Cardiac fibroblast (primary cell): ENCODE results near the gene AAMP.

ENCODE experiments used
- DNase-seq, 2 donors: peaks; one replicate each; pipeline versions ENCODE4 v3.0.0 to v3.0.0-alpha.2; 2010; ENCODE audit warnings: low read depth in 2 of 2
- H3K4me3 ChIP-seq, 2 donors: replicated peaks in 1 of 2; 1 replicate in 1 of 2; 2 replicates in 1 of 2; pipeline ENCODE4 v1.5.1; 2011; ENCODE audit warnings: low read depth in 2 of 2, low read length in 2 of 2, mild to moderate bottlenecking in 2 of 2, moderate library complexity in 1 of 2
- CTCF ChIP-seq: IDR thresholded peaks from one replicate; pipeline ENCODE4 v1.5.1; 2011; ENCODE audit warnings: low read depth, mild to moderate bottlenecking, low read length, inconsistent platforms

Gene AAMP

DNA sequence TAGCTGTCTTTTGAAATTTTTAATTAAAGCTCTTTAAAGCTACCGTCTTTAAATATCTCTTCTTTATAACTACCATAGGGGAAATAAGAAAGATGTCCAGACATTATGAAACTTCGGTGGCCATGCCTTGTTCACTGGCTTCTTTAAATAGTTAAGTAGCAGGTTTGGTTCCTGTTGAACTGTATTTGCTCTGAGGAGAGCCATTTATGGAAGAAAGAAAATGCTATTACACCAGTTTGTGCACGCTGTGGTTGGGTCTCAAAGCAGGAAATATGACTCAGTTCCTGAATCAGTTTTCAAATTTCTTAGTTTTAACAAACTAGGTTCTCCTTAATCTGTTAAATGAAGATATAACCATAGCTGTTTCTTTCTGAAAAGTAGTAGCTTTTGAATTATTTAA is 40.7 kb downstream of the AAMP start:
- no peak for TF ChIP-seq CTCF
- H3K4me3 ChIP-seq: no peak overlapping the region
- DNase-seq: peak; percentile 86 to 89

DNA sequence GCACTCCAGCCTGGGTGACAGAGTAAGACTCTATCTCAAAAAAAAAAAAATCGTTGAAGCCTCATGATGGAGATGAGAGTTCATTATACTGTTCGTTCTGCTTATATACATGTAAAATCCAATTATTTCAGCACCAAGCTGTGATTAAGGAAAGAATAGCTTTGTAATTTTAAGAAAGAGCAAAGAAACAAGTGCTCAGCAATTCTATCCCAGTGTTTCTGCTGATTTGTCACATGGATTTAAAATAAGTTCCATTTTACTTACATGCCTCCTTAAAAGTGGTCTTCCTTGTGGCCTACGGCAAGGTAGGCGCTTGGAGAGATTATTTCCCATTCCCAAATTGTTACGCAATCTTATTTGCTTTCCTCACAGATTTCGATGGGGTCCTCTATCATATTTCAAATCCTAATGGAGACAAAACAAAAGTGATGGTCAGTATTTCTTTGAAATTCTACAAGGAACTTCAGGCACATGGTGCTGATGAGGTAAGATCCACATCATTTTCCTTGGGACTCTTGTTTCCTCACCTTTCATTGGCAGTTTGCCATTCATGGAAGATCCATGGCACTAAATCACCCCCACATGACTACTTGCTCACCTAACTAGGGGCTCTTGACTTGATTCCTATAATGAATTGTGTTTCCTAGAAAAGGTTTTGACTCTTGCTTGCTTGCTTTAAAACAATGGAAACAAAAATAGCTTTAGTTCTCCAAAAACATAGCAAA is 41.4 kb downstream of the AAMP start:
- H3K4me3 ChIP-seq: no peak overlapping the region
- no peak for TF ChIP-seq CTCF

DNA sequence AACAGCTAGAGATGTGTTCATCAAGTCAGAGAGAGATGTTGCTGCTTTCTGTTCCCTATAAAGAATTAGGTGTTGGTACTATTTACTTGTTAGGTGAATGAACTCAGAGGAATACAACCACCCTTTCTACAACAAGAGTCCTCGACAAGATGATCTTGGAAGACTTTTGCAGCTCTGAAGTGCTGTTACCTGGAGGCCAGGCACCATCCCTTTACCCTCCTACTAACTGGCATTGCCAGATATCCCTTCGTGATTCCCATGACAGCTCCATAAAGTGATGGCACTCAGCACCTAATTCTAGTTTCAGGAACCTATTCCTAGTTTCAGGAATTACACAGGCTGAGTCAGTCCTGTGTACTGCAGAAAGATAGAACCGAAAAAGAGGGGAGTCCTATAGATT is 43.0 kb downstream of the AAMP start:
- no peak for DNase-seq
- no peak overlapping the region for H3K4me3 ChIP-seq
- no peak for TF ChIP-seq CTCF

More for the DNA sequence above, 41.4 kb downstream of the AAMP start:
- peak in 1 of 2 donors; percentile 55 for DNase-seq

DNA sequence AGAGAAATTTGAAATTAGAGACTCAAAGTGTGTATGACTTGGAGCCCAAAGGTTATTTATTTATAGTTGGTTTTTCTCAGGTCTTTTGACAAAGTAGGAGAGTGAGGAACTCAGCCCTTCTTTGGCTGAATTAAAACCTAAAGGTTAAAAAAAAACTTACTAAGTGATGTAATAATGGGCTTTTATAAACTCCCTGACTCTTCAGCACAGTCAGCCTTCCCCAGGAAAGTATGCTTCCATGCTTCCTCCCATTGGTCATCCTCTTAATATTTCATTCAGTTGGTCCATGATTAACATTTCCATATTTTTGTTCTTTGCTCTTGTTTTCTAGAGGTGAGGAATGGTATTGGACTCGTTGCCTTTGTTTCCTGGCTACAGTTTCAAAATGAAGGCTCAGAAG is 45.8 kb downstream of the AAMP start:
- no peak for TF ChIP-seq CTCF
- peak in 1 of 2 donors; percentile 65 for DNase-seq
- no peak overlapping the region for H3K4me3 ChIP-seq

- H3K4me3 ChIP-seq: no peak overlapping the region
- no peak for TF ChIP-seq CTCF
- DNase-seq: peak in 1 of 2 donors; percentile 55
These were observed 46.9 kb downstream of the AAMP start for GRCh38 chr2:218223046-218223445.

DNA sequence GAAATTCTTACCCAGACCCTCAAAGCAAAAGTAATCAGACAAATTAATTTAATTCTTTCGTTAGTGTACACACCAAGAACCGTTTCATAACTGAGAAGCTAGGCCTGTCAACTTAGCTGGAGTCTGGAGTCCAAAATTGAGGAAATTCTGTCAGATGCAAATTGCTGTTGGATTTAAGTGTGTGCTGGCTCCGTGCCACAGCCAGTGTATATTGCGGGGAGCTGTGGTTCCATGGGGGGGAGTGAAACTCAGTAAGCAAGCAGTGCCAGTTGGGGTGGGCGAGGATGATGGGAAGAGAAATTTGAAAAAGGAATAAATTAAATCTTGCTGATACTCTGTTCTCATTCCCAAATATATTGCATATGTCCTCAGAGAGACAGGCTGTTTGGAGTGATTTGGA is 48.9 kb downstream of the AAMP start:
- DNase-seq: no peak
- H3K4me3 ChIP-seq: no peak overlapping the region
- no peak for TF ChIP-seq CTCF

GRCh38 chr2:218219934-218220333 is 50.0 kb downstream of the AAMP start:
- DNase-seq: no peak
- peak overlapping the region in 1 of 2 donors; percentile 98 for H3K4me3 ChIP-seq
- TF ChIP-seq CTCF: no peak
